Osteoblast (primary cell): ENCODE results near the gene PLA2G4B. TPM values are rescaled to one million over a fixed set of nuclear protein-coding genes. Genes with fewer than 3 reads are reported as not detected.

ENCODE experiments used
- DNase-seq: peaks from one replicate; pipeline ENCODE4 v3.0.0; 2011; ENCODE audit warnings: low spot score, mixed read lengths; ENCODE audit not compliant: insufficient read length; ENCODE audit errors: missing footprints
- H2AFZ ChIP-seq: 2 replicates; pipeline ENCODE4 v1.6.0; 2011; ENCODE audit warnings: mild to moderate bottlenecking, low read length
- H3K27ac ChIP-seq: 2 replicates; pipeline ENCODE4 v1.5.1; 2011; ENCODE audit warnings: mild to moderate bottlenecking, low read depth, low read length, moderate library complexity
- H3K27me3 ChIP-seq: 2 replicates; pipeline ENCODE4 v1.6.0; 2012; ENCODE audit warnings: mild to moderate bottlenecking, control low read depth, inconsistent platforms, low read length, moderate library complexity; ENCODE audit not compliant: insufficient read depth
- H3K36me3 ChIP-seq: 2 replicates; pipeline ENCODE4 v1.5.1; 2011; ENCODE audit warnings: mild to moderate bottlenecking, low read length, control low read depth, moderate library complexity; ENCODE audit not compliant: insufficient read depth
- H3K4me1 ChIP-seq: 2 replicates; pipeline ENCODE4 v1.5.1; 2011; ENCODE audit warnings: mild to moderate bottlenecking, low read length, control low read depth, moderate library complexity; ENCODE audit not compliant: insufficient read depth
- H3K4me2 ChIP-seq: 2 replicates; pipeline ENCODE4 v1.6.0; 2011; ENCODE audit warnings: mild to moderate bottlenecking, low read length; ENCODE audit not compliant: insufficient read depth
- H3K4me3 ChIP-seq: fragments of 200-600 bp; sonication (generic); 3 replicates; pipeline ENCODE4 v1.5.1; 2012; ENCODE audit warnings: mild to moderate bottlenecking, low read length, inconsistent platforms; ENCODE audit not compliant: insufficient read depth
- H3K79me2 ChIP-seq: 2 replicates; pipeline ENCODE4 v1.6.0; 2012; ENCODE audit warnings: mild to moderate bottlenecking, low read length, control low read depth, inconsistent platforms; ENCODE audit not compliant: insufficient read depth
- H3K9me3 ChIP-seq: 2 replicates; pipeline ENCODE4 v1.5.1; 2011; ENCODE audit warnings: low read depth, low read length, control low read depth
- H4K20me1 ChIP-seq: 2 replicates; pipeline ENCODE4 v1.6.0; 2012; ENCODE audit warnings: mild to moderate bottlenecking, low read length, control low read depth; ENCODE audit not compliant: insufficient read depth
- CTCF ChIP-seq: IDR thresholded peaks from 2 replicates; pipeline ENCODE4 v1.5.1; 2011; ENCODE audit warnings: mild to moderate bottlenecking, low read depth, low read length, moderate library complexity; ENCODE audit errors: extremely low read depth
- total RNA-seq: library from RNA; depleted of rRNA; stranded (reverse); fragments of >200 nt; gene quantifications from 2 replicates; pipeline ENCODE4 v1.2.3, GENCODE V29; 2012

The PLA2G4B gene
- total RNA-seq, 1 donor: 0.72 TPM

- Histone ChIP-seq H2AFZ (no peak overlapping the region), H3K36me3 (peaks cover 8% of the 10 kb centered on the region), H4K20me1 (peaks cover 4% of the 10 kb centered on the region), H3K4me2 (no peak overlapping the region), H3K4me3 (no peak overlapping the region), H3K4me1 (no peaks in the 10 kb centered on the region), H3K9me3 (no peaks in the 10 kb centered on the region), H3K27ac (no peak overlapping the region), H3K79me2 (no peaks in the 10 kb centered on the region), H3K27me3 (peaks cover 24% of the 10 kb centered on the region)
- TF ChIP-seq CTCF: no peak
- DNase-seq: no peak
These were observed 13.2 kb downstream of the PLA2G4B start for GRCh38 chr15:41851755-41852370.

- peaks cover 3% of the 10 kb centered on the region for H3K36me3 ChIP-seq
- H3K27ac ChIP-seq: no peak overlapping the region
- H3K9me3 ChIP-seq: no peaks in the 10 kb centered on the region
- no peak overlapping the region for H2AFZ ChIP-seq
- no peak for DNase-seq
- H3K4me2 ChIP-seq: no peak overlapping the region
- no peak overlapping the region for H3K4me3 ChIP-seq
- H3K4me1 ChIP-seq: no peaks in the 10 kb centered on the region
- peaks cover 4% of the 10 kb centered on the region for H4K20me1 ChIP-seq
- peaks cover 24% of the 10 kb centered on the region for H3K27me3 ChIP-seq
- H3K79me2 ChIP-seq: no peaks in the 10 kb centered on the region
- no peak for TF ChIP-seq CTCF
These were observed 14.3 kb downstream of the PLA2G4B start for GRCh38 chr15:41852736-41853590.

- H3K27ac ChIP-seq: no peak overlapping the region
- H3K36me3 ChIP-seq: no peaks in the 10 kb centered on the region
- no peak for DNase-seq
- TF ChIP-seq CTCF: no peak
- H3K79me2 ChIP-seq: no peaks in the 10 kb centered on the region
- no peaks in the 10 kb centered on the region for H3K9me3 ChIP-seq
- H3K4me2 ChIP-seq: no peak overlapping the region
- no peak overlapping the region for H2AFZ ChIP-seq
- H4K20me1 ChIP-seq: peaks cover 1% of the 10 kb centered on the region
- H3K4me1 ChIP-seq: no peaks in the 10 kb centered on the region
- H3K27me3 ChIP-seq: peaks cover 24% of the 10 kb centered on the region
- no peak overlapping the region for H3K4me3 ChIP-seq
These were observed 15.2 kb downstream of the PLA2G4B start for GRCh38 chr15:41853831-41854230.

- Histone ChIP-seq H3K4me2 (no peak overlapping the region), H4K20me1 (no peaks in the 10 kb centered on the region), H3K27me3 (peaks cover 24% of the 10 kb centered on the region), H3K9me3 (no peaks in the 10 kb centered on the region), H3K4me1 (no peaks in the 10 kb centered on the region), H3K36me3 (no peaks in the 10 kb centered on the region), H2AFZ (no peak overlapping the region), H3K4me3 (no peak overlapping the region), H3K27ac (no peak overlapping the region), H3K79me2 (no peaks in the 10 kb centered on the region)
- TF ChIP-seq CTCF: no peak
- no peak for DNase-seq
These were observed 15.8 kb downstream of the PLA2G4B start for GRCh38 chr15:41854443-41854842.
